ENCODE results near the gene ID1. TPM values are rescaled to one million over a fixed set of nuclear protein-coding genes. Genes with fewer than 3 reads are reported as not detected.

ID1 gene
- total and polyA plus RNA-seq, 2 of the 13 experiments (the other 11 are each of a cell fraction or from before 2014, with no cell fraction given) = 320 to 419 TPM

DNA sequence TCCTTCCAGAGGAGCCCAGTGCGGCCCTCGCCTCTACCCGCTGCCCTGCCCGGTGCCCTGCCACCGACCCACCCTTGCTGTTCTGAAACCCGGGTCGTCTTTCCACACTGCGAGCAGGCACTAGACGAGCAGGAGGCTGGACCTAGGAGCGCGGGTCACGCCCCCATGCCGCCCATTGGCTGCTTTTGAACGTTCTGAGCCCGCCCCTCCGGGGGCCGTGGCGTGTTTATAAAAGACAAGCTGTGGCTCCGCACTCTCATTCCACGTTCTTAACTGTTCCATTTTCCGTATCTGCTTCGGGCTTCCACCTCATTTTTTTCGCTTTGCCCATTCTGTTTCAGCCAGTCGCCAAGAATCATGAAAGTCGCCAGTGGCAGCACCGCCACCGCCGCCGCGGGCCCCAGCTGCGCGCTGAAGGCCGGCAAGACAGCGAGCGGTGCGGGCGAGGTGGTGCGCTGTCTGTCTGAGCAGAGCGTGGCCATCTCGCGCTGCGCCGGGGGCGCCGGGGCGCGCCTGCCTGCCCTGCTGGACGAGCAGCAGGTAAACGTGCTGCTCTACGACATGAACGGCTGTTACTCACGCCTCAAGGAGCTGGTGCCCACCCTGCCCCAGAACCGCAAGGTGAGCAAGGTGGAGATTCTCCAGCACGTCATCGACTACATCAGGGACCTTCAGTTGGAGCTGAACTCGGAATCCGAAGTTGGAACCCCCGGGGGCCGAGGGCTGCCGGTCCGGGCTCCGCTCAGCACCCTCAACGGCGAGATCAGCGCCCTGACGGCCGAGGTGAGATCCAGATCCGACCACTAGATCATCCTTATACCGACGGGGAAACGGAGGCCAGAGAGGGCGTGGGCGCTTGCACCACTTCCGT, at the start of gene ID1 (continued):
- TF ChIP-seq, protein P1, sequence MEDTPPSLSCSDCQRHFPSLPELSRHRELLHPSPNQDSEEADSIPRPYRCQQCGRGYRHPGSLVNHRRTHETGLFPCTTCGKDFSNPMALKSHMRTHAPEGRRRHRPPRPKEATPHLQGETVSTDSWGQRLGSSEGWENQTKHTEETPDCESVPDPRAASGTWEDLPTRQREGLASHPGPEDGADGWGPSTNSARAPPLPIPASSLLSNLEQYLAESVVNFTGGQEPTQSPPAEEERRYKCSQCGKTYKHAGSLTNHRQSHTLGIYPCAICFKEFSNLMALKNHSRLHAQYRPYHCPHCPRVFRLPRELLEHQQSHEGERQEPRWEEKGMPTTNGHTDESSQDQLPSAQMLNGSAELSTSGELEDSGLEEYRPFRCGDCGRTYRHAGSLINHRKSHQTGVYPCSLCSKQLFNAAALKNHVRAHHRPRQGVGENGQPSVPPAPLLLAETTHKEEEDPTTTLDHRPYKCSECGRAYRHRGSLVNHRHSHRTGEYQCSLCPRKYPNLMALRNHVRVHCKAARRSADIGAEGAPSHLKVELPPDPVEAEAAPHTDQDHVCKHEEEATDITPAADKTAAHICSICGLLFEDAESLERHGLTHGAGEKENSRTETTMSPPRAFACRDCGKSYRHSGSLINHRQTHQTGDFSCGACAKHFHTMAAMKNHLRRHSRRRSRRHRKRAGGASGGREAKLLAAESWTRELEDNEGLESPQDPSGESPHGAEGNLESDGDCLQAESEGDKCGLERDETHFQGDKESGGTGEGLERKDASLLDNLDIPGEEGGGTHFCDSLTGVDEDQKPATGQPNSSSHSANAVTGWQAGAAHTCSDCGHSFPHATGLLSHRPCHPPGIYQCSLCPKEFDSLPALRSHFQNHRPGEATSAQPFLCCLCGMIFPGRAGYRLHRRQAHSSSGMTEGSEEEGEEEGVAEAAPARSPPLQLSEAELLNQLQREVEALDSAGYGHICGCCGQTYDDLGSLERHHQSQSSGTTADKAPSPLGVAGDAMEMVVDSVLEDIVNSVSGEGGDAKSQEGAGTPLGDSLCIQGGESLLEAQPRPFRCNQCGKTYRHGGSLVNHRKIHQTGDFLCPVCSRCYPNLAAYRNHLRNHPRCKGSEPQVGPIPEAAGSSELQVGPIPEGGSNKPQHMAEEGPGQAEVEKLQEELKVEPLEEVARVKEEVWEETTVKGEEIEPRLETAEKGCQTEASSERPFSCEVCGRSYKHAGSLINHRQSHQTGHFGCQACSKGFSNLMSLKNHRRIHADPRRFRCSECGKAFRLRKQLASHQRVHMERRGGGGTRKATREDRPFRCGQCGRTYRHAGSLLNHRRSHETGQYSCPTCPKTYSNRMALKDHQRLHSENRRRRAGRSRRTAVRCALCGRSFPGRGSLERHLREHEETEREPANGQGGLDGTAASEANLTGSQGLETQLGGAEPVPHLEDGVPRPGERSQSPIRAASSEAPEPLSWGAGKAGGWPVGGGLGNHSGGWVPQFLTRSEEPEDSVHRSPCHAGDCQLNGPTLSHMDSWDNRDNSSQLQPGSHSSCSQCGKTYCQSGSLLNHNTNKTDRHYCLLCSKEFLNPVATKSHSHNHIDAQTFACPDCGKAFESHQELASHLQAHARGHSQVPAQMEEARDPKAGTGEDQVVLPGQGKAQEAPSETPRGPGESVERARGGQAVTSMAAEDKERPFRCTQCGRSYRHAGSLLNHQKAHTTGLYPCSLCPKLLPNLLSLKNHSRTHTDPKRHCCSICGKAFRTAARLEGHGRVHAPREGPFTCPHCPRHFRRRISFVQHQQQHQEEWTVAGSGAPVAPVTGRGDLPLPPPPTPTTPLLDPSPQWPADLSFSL (CRISPR knock-in tag; IDR thresholded peaks at IDR 0.05) = 0 out of 2 replicates have a peak, but pooled peaks have one; percentile 7
- peak; percentile 96 for TF ChIP-seq HDAC6 (IDR thresholded peaks at IDR 0.05; ENCODE audit: low read depth, low read length)
- TF ChIP-seq NFIC (IDR thresholded peaks at IDR 0.05; ENCODE audit: low read length) = no peak
- TF ChIP-seq, protein P2, sequence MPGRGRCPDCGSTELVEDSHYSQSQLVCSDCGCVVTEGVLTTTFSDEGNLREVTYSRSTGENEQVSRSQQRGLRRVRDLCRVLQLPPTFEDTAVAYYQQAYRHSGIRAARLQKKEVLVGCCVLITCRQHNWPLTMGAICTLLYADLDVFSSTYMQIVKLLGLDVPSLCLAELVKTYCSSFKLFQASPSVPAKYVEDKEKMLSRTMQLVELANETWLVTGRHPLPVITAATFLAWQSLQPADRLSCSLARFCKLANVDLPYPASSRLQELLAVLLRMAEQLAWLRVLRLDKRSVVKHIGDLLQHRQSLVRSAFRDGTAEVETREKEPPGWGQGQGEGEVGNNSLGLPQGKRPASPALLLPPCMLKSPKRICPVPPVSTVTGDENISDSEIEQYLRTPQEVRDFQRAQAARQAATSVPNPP (CRISPR knock-in tag; IDR thresholded peaks at IDR 0.05) = peak; percentile 98
- TF ChIP-seq ELF1 (CRISPR knock-in tag; IDR thresholded peaks at IDR 0.05) = peak; percentile 36; the same call in 1 of the 2 replicates
- peak; percentile 80 for TF ChIP-seq MYC (CRISPR knock-in tag; IDR thresholded peaks at IDR 0.05; ENCODE audit: borderline replicate concordance)
- TF ChIP-seq REPIN1 (CRISPR knock-in tag; IDR thresholded peaks at IDR 0.05; ENCODE audit: borderline replicate concordance, low read depth) = peak; percentile 94
- TF ChIP-seq NAIF1 (CRISPR knock-in tag; IDR thresholded peaks at IDR 0.05; ENCODE audit: borderline replicate concordance) = peak; percentile 84; the same call in 1 of the 2 replicates
- peak; percentile 98; the same call in 1 of the 2 replicates for TF ChIP-seq PAWR (CRISPR knock-in tag; IDR thresholded peaks at IDR 0.05; ENCODE audit: borderline replicate concordance)
- peak; percentile 72 for TF ChIP-seq SOX5 (CRISPR knock-in tag; IDR thresholded peaks at IDR 0.05; ENCODE audit: borderline replicate concordance)
- TF ChIP-seq ZNF451 (CRISPR knock-in tag; IDR thresholded peaks at IDR 0.05) = peak; percentile 86; the same call in 1 of the 2 replicates
- TF ChIP-seq KLF6 (CRISPR knock-in tag; IDR thresholded peaks at IDR 0.05) = peak; percentile 98; the same call in 1 of the 2 replicates
- TF ChIP-seq, protein P3, sequence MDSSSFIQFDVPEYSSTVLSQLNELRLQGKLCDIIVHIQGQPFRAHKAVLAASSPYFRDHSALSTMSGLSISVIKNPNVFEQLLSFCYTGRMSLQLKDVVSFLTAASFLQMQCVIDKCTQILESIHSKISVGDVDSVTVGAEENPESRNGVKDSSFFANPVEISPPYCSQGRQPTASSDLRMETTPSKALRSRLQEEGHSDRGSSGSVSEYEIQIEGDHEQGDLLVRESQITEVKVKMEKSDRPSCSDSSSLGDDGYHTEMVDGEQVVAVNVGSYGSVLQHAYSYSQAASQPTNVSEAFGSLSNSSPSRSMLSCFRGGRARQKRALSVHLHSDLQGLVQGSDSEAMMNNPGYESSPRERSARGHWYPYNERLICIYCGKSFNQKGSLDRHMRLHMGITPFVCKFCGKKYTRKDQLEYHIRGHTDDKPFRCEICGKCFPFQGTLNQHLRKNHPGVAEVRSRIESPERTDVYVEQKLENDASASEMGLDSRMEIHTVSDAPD (CRISPR knock-in tag; IDR thresholded peaks at IDR 0.05) = peak; percentile 18; the same call in 1 of the 2 replicates
- peak; percentile 83; the same call in 1 of the 2 replicates for TF ChIP-seq TP53 (CRISPR knock-in tag; conservative IDR thresholded peaks at IDR 0.05)
- peak; percentile 94 for TF ChIP-seq ZBTB42 (CRISPR knock-in tag; IDR thresholded peaks at IDR 0.05)
- TF ChIP-seq ZNF891 (CRISPR knock-in tag; IDR thresholded peaks at IDR 0.05) = peak; percentile 97

Data from HepG2 (cell line).